ENCODE data around the gene STARD10.
A peak's percentile ranks its signal among the peaks of the same experiment; 100 is the strongest.

Gene STARD10

GRCh38 chr11:72723508-72723907 lies 70.3 kb downstream of the STARD10 start:
- Histone ChIP-seq H3K27me3 (no peaks in the 10 kb centered on the region), H3K36me3 (peaks cover 32% of the 10 kb centered on the region), H3K27ac (peak overlapping the region; percentile 92; the same call in 1 of the 2 replicates), H3K4me2 (no peak overlapping the region), H3K9me3 (no peaks in the 10 kb centered on the region), H3K4me1 (peaks cover 68% of the 10 kb centered on the region), H3K9ac (peak overlapping the region; percentile 91; the same call in 1 of the 2 replicates), H4K20me1 (peaks cover 31% of the 10 kb centered on the region), H3K4me3 (no peak overlapping the region)
- no peak for TF ChIP-seq Cebpa-rat (IDR thresholded peaks at IDR 0.05)

DNA sequence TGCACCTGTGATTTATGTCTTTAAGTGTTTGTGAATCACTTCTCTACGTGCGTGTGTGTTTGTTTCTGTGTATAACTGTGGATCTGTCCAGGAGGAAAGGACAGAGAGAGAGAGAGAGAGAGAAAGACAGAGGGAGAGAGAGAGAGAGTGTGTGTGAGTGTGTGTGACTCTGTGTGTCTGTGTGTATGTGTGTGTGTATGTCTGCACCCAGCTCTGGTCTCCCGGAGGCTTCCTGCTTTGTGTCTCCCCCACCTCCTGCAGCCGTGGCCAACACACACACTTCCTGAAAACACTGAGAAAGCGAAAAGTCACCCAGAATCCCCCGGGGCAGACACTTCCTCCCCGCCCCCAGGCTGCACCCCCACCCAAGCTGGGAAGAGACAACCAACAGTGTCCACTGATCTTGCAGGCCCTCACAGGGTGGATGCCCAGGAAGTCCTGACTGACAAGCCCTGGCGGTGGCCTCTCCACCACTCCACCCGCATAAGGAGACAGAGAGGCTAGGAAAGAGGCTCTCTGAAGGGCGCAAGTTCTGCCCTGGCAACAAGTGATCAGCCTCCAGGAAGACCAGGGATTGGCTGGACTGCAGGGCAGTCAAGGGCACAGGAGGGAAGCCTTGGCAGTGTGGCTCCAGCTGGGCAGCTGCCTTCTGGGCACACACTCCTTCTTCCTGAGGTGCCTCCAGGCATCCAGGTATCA lies 71.6 kb downstream of the STARD10 start:
- H3K36me3 ChIP-seq: peaks cover 45% of the 10 kb centered on the region
- no peaks in the 10 kb centered on the region for H3K27me3 ChIP-seq
- peak overlapping the region; percentile 91 for H3K9ac ChIP-seq
- peak overlapping the region; percentile 100 for H3K4me2 ChIP-seq
- H3K4me3 ChIP-seq: peak overlapping the region; percentile 83
- H3K27ac ChIP-seq: peak overlapping the region; percentile 92
- no peaks in the 10 kb centered on the region for H3K9me3 ChIP-seq
- H4K20me1 ChIP-seq: peaks cover 44% of the 10 kb centered on the region
- H3K4me1 ChIP-seq: peaks cover 75% of the 10 kb centered on the region
- TF ChIP-seq Cebpa-rat (IDR thresholded peaks at IDR 0.05): no peak

DNA sequence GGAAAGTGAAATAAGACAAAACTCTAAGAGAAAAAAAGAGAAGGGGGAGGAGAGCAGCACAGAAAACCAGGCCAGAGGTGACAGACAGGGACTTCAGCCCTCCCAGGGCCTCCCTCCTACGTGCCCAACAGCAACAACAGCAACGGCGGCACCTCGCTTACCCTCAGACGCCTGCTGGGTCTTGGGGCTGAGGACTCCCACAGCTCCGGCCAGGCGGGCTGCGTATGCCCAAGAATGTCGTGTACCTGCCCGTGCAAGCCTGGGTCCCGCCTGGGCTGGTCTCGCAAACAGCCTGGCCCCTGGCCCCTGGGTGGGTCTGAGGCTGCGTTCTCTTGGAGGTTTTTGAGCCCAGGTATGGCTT lies 72.2 kb downstream of the STARD10 start:
- peak overlapping the region; percentile 92 for H3K27ac ChIP-seq
- peaks cover 50% of the 10 kb centered on the region for H4K20me1 ChIP-seq

DNA sequence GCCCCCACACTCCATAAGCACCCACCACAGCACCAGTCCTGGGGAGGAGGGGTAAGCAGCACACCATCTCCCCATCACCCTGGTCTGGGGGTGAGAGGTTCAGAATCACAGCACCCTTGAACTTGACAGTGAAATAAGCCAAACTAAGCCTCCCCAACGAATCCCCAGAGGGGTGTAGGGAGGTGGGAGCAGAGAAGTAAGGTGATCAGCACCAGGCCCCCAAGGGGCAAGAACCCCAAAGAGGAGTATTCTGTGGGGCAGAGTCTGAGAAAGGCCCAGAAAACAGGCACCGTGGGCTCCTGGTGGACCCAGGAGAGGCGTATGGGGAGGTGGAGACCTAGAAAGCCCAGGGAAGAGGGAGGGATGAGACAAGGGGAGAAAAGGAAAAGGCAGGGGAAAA lies 72.6 kb downstream of the STARD10 start:
- Histone ChIP-seq H3K27ac (peak overlapping the region; percentile 92), H3K4me3 (peak overlapping the region; percentile 83), H4K20me1 (peaks cover 53% of the 10 kb centered on the region), H3K9ac (peak overlapping the region; percentile 91), H3K9me3 (no peaks in the 10 kb centered on the region), H3K4me1 (peaks cover 80% of the 10 kb centered on the region), H3K36me3 (peaks cover 47% of the 10 kb centered on the region), H3K27me3 (no peaks in the 10 kb centered on the region), H3K4me2 (peak overlapping the region; percentile 100)
- TF ChIP-seq Cebpa-rat (IDR thresholded peaks at IDR 0.05): no peak

More for the DNA sequence above, 72.2 kb downstream of the STARD10 start:
- no peaks in the 10 kb centered on the region for H3K9me3 ChIP-seq
- TF ChIP-seq Cebpa-rat (IDR thresholded peaks at IDR 0.05): no peak
- H3K4me1 ChIP-seq: peaks cover 76% of the 10 kb centered on the region
- H3K9ac ChIP-seq: peak overlapping the region; percentile 91
- H3K4me2 ChIP-seq: peak overlapping the region; percentile 100
- H3K36me3 ChIP-seq: peaks cover 45% of the 10 kb centered on the region
- no peaks in the 10 kb centered on the region for H3K27me3 ChIP-seq
- peak overlapping the region; percentile 83 for H3K4me3 ChIP-seq

GRCh38 chr11:72720784-72721183 lies 73.1 kb downstream of the STARD10 start:
- no peak for TF ChIP-seq Cebpa-rat (IDR thresholded peaks at IDR 0.05)
- Histone ChIP-seq H3K9me3 (no peaks in the 10 kb centered on the region), H4K20me1 (peaks cover 58% of the 10 kb centered on the region), H3K27ac (peak overlapping the region; percentile 92), H3K36me3 (peaks cover 43% of the 10 kb centered on the region), H3K4me3 (peak overlapping the region; percentile 83), H3K4me2 (peak overlapping the region; percentile 100), H3K4me1 (peaks cover 83% of the 10 kb centered on the region), H3K27me3 (no peaks in the 10 kb centered on the region), H3K9ac (peak overlapping the region; percentile 91)

DNA sequence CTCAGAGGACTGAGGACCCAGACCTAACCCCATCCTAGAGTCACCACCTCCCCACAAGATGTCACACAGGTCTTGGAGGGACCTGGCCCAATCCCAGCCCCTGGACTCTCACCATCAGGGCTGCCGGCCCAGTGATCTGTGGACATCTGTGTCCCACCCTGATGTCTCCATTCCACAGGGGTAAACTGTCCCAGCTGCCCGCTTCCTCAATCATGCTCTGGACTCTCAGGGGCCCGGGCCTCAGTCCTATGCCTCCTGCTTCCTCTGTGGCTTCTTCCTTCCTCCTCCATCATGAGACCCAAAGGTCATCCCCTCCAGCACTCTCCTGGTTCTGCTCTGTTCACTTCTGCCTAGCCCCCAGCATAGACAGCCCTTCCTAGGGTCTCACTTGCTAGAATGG lies 73.8 kb downstream of the STARD10 start:
- Histone ChIP-seq H3K36me3 (peaks cover 42% of the 10 kb centered on the region), H3K4me3 (peak overlapping the region; percentile 83), H4K20me1 (peaks cover 66% of the 10 kb centered on the region), H3K9ac (peak overlapping the region; percentile 91), H3K4me1 (peaks cover 83% of the 10 kb centered on the region), H3K27me3 (no peaks in the 10 kb centered on the region), H3K9me3 (no peaks in the 10 kb centered on the region), H3K27ac (peak overlapping the region; percentile 92), H3K4me2 (peak overlapping the region; percentile 100)
- no peak for TF ChIP-seq Cebpa-rat (IDR thresholded peaks at IDR 0.05)

GRCh38 chr11:72719551-72719950 lies 74.3 kb downstream of the STARD10 start:
- Histone ChIP-seq H3K9ac (peak overlapping the region; percentile 91), H3K27me3 (no peaks in the 10 kb centered on the region), H3K9me3 (no peaks in the 10 kb centered on the region), H3K4me3 (peak overlapping the region; percentile 83), H4K20me1 (peaks cover 71% of the 10 kb centered on the region), H3K27ac (peak overlapping the region; percentile 92), H3K36me3 (peaks cover 47% of the 10 kb centered on the region), H3K4me2 (peak overlapping the region; percentile 100), H3K4me1 (peaks cover 83% of the 10 kb centered on the region)
- TF ChIP-seq Cebpa-rat (IDR thresholded peaks at IDR 0.05): no peak

DNA sequence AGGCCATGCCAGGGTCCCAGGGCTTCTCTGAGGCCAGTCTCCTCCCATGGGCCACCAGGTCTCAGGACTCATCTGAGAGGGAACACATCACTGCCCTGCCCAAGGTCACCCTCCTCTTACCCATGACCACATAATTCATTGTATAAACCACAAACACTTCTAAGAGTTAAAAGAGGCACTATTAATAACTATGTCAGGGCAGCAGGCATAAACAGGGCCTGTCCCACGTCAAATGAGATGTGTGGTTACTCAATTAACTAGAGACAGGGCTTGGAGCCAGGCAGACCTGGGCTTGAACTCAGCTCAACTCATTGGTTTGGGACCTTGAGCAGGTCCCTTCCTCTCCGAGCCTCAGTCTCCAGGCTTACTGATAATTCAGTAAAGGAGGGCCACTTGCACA lies 74.7 kb downstream of the STARD10 start:
- Histone ChIP-seq H3K27me3 (no peaks in the 10 kb centered on the region), H3K4me2 (peak overlapping the region; percentile 100), H4K20me1 (peaks cover 75% of the 10 kb centered on the region), H3K27ac (peak overlapping the region; percentile 92), H3K36me3 (peaks cover 51% of the 10 kb centered on the region), H3K9me3 (no peaks in the 10 kb centered on the region), H3K4me1 (peaks cover 83% of the 10 kb centered on the region), H3K9ac (peak overlapping the region; percentile 91), H3K4me3 (peak overlapping the region; percentile 83; the same call in 1 of the 2 replicates)
- TF ChIP-seq Cebpa-rat (IDR thresholded peaks at IDR 0.05): no peak

DNA sequence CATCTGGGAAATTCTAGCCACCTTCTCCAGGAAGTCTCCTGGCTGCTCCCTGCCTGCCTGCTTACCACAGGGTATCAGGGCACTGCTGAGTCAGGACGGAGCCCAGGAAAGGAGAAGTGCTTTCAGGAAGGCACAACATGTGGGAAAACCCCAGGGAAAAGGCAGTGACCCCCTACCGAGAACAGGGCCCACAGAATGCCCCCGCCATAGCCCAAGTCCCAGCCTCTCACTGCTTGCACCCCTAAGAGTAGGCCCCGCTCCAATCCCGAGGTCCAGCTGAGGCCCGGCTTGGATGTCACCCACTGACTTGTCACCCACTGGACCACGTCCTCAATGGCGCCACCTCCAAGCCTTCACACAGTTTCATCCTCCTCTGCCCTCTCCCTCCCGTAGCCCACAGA lies 75.7 kb downstream of the STARD10 start:
- no peak overlapping the region for H3K4me3 ChIP-seq
- H3K4me2 ChIP-seq: peak overlapping the region; percentile 100
- no peak overlapping the region for H3K27ac ChIP-seq
- no peaks in the 10 kb centered on the region for H3K27me3 ChIP-seq
- no peak for TF ChIP-seq Cebpa-rat (IDR thresholded peaks at IDR 0.05)
- peaks cover 90% of the 10 kb centered on the region for H3K4me1 ChIP-seq
- H4K20me1 ChIP-seq: peaks cover 85% of the 10 kb centered on the region
- H3K9me3 ChIP-seq: no peaks in the 10 kb centered on the region
- peaks cover 51% of the 10 kb centered on the region for H3K36me3 ChIP-seq
- 0 out of 2 replicates have a peak overlapping the region, but pooled peaks have one; percentile 10 for H3K9ac ChIP-seq

DNA sequence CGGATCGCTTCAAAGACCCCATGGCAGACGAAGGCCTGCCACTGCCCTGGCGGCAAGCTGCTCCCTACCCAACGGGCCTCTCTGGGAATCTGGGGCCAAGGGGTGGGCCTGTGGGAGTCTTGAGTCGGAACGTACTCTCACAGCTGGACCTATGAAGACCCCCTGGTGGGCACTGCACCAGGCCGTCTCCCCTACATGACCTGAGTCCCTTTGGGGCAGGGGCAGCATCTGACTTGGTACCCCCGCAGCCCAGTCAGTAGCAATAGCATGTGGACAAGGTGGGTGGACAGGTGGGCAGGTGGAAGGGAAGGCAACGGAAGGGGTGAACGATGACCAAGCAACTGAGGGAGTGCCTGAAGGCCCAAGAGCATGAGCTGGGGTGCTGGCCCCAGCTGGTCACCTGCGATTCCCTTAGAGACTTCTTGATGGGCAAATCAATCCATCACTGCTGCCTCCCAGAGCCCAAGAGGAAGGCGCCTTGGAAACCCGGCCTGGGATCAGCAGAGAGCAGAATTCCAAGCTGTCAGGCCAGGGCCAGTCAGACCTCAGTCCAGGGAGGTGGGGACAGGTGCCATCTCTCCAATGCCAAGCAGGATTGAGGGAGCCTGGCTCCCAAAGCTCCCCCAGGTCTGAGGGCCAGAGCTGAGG lies 76.9 kb downstream of the STARD10 start:
- H3K9me3 ChIP-seq: no peaks in the 10 kb centered on the region
- no peak overlapping the region for H3K9ac ChIP-seq
- H3K4me3 ChIP-seq: no peak overlapping the region
- H3K27me3 ChIP-seq: no peaks in the 10 kb centered on the region
- no peak for TF ChIP-seq Cebpa-rat (IDR thresholded peaks at IDR 0.05)
- no peak overlapping the region for H3K4me2 ChIP-seq
- peaks cover 97% of the 10 kb centered on the region for H4K20me1 ChIP-seq
- H3K36me3 ChIP-seq: peaks cover 63% of the 10 kb centered on the region
- H3K4me1 ChIP-seq: peaks cover 94% of the 10 kb centered on the region
- no peak overlapping the region for H3K27ac ChIP-seq
